Measurements from ENCODE around the gene VWA5B1.

GRCh38 chr1:20383631-20384030, 93.0 kb downstream of the VWA5B1 start:
- no peak for TF ChIP-seq EP300 (IDR thresholded peaks at IDR 0.05; ENCODE audit: borderline replicate concordance in 1 of 2, low read depth in 2 of 2, low read length in 2 of 2)
- no peak for TF ChIP-seq SIRT6 (IDR thresholded peaks at IDR 0.05; ENCODE audit: low read length)
- TF ChIP-seq EZH2 (IDR thresholded peaks at IDR 0.05; ENCODE audit: low read depth, low read length, severe bottlenecking), result no peak
- TF ChIP-seq USF2 (IDR thresholded peaks at IDR 0.05; ENCODE audit: low read length), result no peak
- TF ChIP-seq POLR2A (IDR thresholded peaks at IDR 0.05; ENCODE audit: control extremely low read depth in 1 of 2, low read depth in 2 of 2, low read length in 2 of 2), result no peak
- TF ChIP-seq KDM5A (IDR thresholded peaks at IDR 0.05; ENCODE audit: low read length), result no peak

All from H1 (cell line).